ENCODE measurements around the gene PANX1. TPM values are rescaled to one million over a fixed set of nuclear protein-coding genes. Genes with fewer than 3 reads are reported as not detected.
"Not testable (repeated sequence)": the region's sequence is repeated elsewhere in the genome, so short reads cannot be mapped to it uniquely, and the experiment has no call there.

PANX1 gene
- polyA plus RNA-seq, 4 donors, result 2.4 to 21.8 (median 4.5) TPM

DNA sequence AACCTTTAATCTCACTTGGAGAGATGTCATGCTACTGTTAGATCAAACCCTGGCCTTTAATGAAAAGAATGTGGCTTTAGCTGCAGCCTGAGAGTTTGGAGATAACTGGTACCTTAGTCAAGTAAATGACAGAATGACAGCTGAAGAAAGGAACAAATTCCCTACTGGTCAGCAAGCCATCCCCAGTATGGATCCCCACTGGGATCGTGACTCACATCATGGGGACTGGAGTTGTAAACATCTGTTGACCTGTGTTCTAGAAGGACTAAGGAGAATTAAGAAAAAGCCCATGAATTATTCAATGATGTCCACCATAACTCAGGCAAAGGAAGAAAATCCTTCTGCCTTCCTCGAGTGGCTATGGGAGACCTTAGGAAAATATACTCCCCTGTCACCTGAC is 8.1 kb upstream of the PANX1 start:
- WGBS, 3 donors, result 81 to 83% (median 82%) methylated on average over 2 of the region's 2 CpGs
- H3K27me3 ChIP-seq (ENCODE audit: control insufficient read depth in 3 of 3, insufficient read depth in 3 of 3, low read length in 3 of 3); H3K36me3 ChIP-seq (ENCODE audit: control insufficient read depth in 3 of 3, insufficient read depth in 2 of 3, low read depth in 1 of 3, low read length in 3 of 3); DNase-seq; FAIRE-seq; H3K4me3 ChIP-seq (ENCODE audit: low read depth in 1 of 3, low read length in 3 of 3); H3K4me1 ChIP-seq (ENCODE audit: control insufficient read depth in 3 of 3, insufficient read depth in 2 of 3, low read depth in 1 of 3, low read length in 2 of 3); H3K27ac ChIP-seq (ENCODE audit: low read depth in 1 of 3, low read length in 2 of 3): not testable (repeated sequence)
- H3K9me3 ChIP-seq (ENCODE audit: control insufficient read depth in 2 of 2, insufficient read depth in 1 of 2, low read depth in 1 of 2, low read length in 1 of 2), result peaks cover 0 to 11% of the 10 kb centered on the region in 2 donors

- 93 to 99% (median 94%) methylated on average over 6 of the region's 6 CpGs for WGBS, 3 donors
- DNase-seq (no peak), FAIRE-seq (no peak)
- Histone ChIP-seq H3K4me3 (ENCODE audit: low read depth in 1 of 3, low read length in 3 of 3) (no peak overlapping the region), H3K36me3 (ENCODE audit: control insufficient read depth in 3 of 3, insufficient read depth in 2 of 3, low read depth in 1 of 3, low read length in 3 of 3) (peaks cover 0 to 2% (median 0%) of the 10 kb centered on the region in 3 donors), H3K27me3 (ENCODE audit: control insufficient read depth in 3 of 3, insufficient read depth in 3 of 3, low read length in 3 of 3) (no peaks in the 10 kb centered on the region), H3K4me1 (ENCODE audit: control insufficient read depth in 3 of 3, insufficient read depth in 2 of 3, low read depth in 1 of 3, low read length in 2 of 3) (no peaks in the 10 kb centered on the region), H3K9me3 (ENCODE audit: control insufficient read depth in 2 of 2, insufficient read depth in 1 of 2, low read depth in 1 of 2, low read length in 1 of 2) (peaks cover 0 to 11% of the 10 kb centered on the region in 2 donors), H3K27ac (ENCODE audit: low read depth in 1 of 3, low read length in 2 of 3) (no peak overlapping the region)
These were observed 7.7 kb upstream of the PANX1 start for GRCh38 chr11:94120946-94121345.

DNA sequence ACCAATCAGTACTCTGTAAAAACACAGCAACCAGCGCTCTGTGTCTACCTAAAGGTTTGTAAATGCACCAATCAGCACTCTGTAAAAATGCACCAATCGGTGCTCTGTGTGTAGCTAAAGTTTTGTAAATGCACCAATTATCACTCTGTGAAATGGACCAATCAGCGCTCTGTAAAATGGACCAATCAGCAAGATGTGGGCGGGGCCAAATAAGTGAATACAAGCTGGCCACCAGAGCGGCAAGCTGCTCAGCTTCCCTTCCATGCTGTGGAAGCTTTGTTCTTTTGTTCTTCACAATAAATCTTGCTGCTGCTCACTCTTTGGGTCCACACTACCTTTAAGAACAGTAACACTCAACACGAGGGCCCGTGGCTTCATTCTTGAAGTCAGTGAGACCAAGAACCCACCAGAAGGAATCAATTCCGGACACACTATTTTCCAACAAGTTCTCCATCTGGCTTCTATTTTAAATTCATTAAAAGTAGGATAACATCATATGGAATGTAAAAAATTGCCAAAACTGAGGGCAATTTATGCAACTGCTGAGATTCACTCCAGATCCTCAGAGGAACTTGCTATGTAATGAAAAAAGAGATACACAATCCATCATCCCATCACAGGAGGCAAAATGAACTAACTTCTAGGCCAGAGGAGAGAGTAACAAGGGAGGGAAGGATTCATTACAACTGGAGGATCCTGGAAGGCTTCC is 3.1 kb upstream of the PANX1 start:
- DNase-seq (no peak), FAIRE-seq (no peak)
- H3K4me3 ChIP-seq (ENCODE audit: low read depth in 1 of 3, low read length in 3 of 3), result no peak overlapping the region
- peaks cover 0 to 13% (median 3%) of the 10 kb centered on the region in 3 donors for H3K4me1 ChIP-seq (ENCODE audit: control insufficient read depth in 3 of 3, insufficient read depth in 2 of 3, low read depth in 1 of 3, low read length in 2 of 3)
- H3K9me3 ChIP-seq (ENCODE audit: control insufficient read depth in 2 of 2, insufficient read depth in 1 of 2, low read depth in 1 of 2, low read length in 1 of 2), result peaks cover 0 to 5% of the 10 kb centered on the region in 2 donors
- H3K36me3 ChIP-seq (ENCODE audit: control insufficient read depth in 3 of 3, insufficient read depth in 2 of 3, low read depth in 1 of 3, low read length in 3 of 3), result no peaks in the 10 kb centered on the region
- no peaks in the 10 kb centered on the region for H3K27me3 ChIP-seq (ENCODE audit: control insufficient read depth in 3 of 3, insufficient read depth in 3 of 3, low read length in 3 of 3)
- WGBS, 3 donors, result 90 to 92% (median 91%) methylated on average over 8 of the region's 8 CpGs
- no peak overlapping the region for H3K27ac ChIP-seq (ENCODE audit: low read depth in 1 of 3, low read length in 2 of 3)

- Histone ChIP-seq H3K4me3 (ENCODE audit: low read depth in 1 of 3, low read length in 3 of 3) (peak overlapping the region in 1 of 3 donors; percentile 93), H3K27ac (ENCODE audit: low read depth in 1 of 3, low read length in 2 of 3) (peak overlapping the region in 1 of 3 donors; percentile 99), H3K36me3 (ENCODE audit: control insufficient read depth in 3 of 3, insufficient read depth in 2 of 3, low read depth in 1 of 3, low read length in 3 of 3) (no peaks in the 10 kb centered on the region), H3K27me3 (ENCODE audit: control insufficient read depth in 3 of 3, insufficient read depth in 3 of 3, low read length in 3 of 3) (no peaks in the 10 kb centered on the region), H3K4me1 (ENCODE audit: control insufficient read depth in 3 of 3, insufficient read depth in 2 of 3, low read depth in 1 of 3, low read length in 2 of 3) (peaks cover 0 to 27% (median 5%) of the 10 kb centered on the region in 3 donors), H3K9me3 (ENCODE audit: control insufficient read depth in 2 of 2, insufficient read depth in 1 of 2, low read depth in 1 of 2, low read length in 1 of 2) (peaks cover 0 to 5% of the 10 kb centered on the region in 2 donors)
- FAIRE-seq (no peak), DNase-seq (peak in 1 of 2 donors; percentile 15)
These were observed 1.0 kb upstream of the PANX1 start for GRCh38 chr11:94127638-94128037.

GRCh38 chr11:94128291-94128745 is 323 bp upstream of the PANX1 start:
- FAIRE-seq (no peak), DNase-seq (no peak)
- peak overlapping the region; percentile 86 to 99 (median 91) for H3K27ac ChIP-seq (ENCODE audit: low read depth in 1 of 3, low read length in 2 of 3)
- peaks cover 0 to 27% (median 5%) of the 10 kb centered on the region in 3 donors for H3K4me1 ChIP-seq (ENCODE audit: control insufficient read depth in 3 of 3, insufficient read depth in 2 of 3, low read depth in 1 of 3, low read length in 2 of 3)
- peak overlapping the region; percentile 34 to 93 (median 78) for H3K4me3 ChIP-seq (ENCODE audit: low read depth in 1 of 3, low read length in 3 of 3)
- H3K36me3 ChIP-seq (ENCODE audit: control insufficient read depth in 3 of 3, insufficient read depth in 2 of 3, low read depth in 1 of 3, low read length in 3 of 3), result no peaks in the 10 kb centered on the region
- H3K27me3 ChIP-seq (ENCODE audit: control insufficient read depth in 3 of 3, insufficient read depth in 3 of 3, low read length in 3 of 3), result no peaks in the 10 kb centered on the region
- 0 to 1% (median 0%) methylated on average over 23 of the region's 23 CpGs for WGBS, 3 donors
- peaks cover 0 to 5% of the 10 kb centered on the region in 2 donors for H3K9me3 ChIP-seq (ENCODE audit: control insufficient read depth in 2 of 2, insufficient read depth in 1 of 2, low read depth in 1 of 2, low read length in 1 of 2)

GRCh38 chr11:94129512-94130297 is 1.1 kb downstream of the PANX1 start:
- Histone ChIP-seq H3K36me3 (ENCODE audit: control insufficient read depth in 3 of 3, insufficient read depth in 2 of 3, low read depth in 1 of 3, low read length in 3 of 3) (no peaks in the 10 kb centered on the region), H3K27ac (ENCODE audit: low read depth in 1 of 3, low read length in 2 of 3) (peak overlapping the region; percentile 86 to 99 (median 91)), H3K4me3 (ENCODE audit: low read depth in 1 of 3, low read length in 3 of 3) (peak overlapping the region; percentile 34 to 93 (median 78)), H3K4me1 (ENCODE audit: control insufficient read depth in 3 of 3, insufficient read depth in 2 of 3, low read depth in 1 of 3, low read length in 2 of 3) (peaks cover 0 to 27% (median 5%) of the 10 kb centered on the region in 3 donors), H3K27me3 (ENCODE audit: control insufficient read depth in 3 of 3, insufficient read depth in 3 of 3, low read length in 3 of 3) (no peaks in the 10 kb centered on the region), H3K9me3 (ENCODE audit: control insufficient read depth in 2 of 2, insufficient read depth in 1 of 2, low read depth in 1 of 2, low read length in 1 of 2) (peaks cover 0 to 5% of the 10 kb centered on the region in 2 donors)
- 9 to 13% (median 10%) methylated on average over 20 of the region's 20 CpGs for WGBS, 3 donors
- DNase-seq, result peak in 1 of 2 donors; percentile 88
- FAIRE-seq, result no peak

- Histone ChIP-seq H3K4me1 (ENCODE audit: control insufficient read depth in 3 of 3, insufficient read depth in 2 of 3, low read depth in 1 of 3, low read length in 2 of 3) (peaks cover 5 to 27% (median 8%) of the 10 kb centered on the region in 3 donors), H3K9me3 (ENCODE audit: control insufficient read depth in 2 of 2, insufficient read depth in 1 of 2, low read depth in 1 of 2, low read length in 1 of 2) (no peaks in the 10 kb centered on the region), H3K27ac (ENCODE audit: low read depth in 1 of 3, low read length in 2 of 3) (peak overlapping the region in 1 of 3 donors; percentile 91), H3K36me3 (ENCODE audit: control insufficient read depth in 3 of 3, insufficient read depth in 2 of 3, low read depth in 1 of 3, low read length in 3 of 3) (no peaks in the 10 kb centered on the region), H3K4me3 (ENCODE audit: low read depth in 1 of 3, low read length in 3 of 3) (no peak overlapping the region), H3K27me3 (ENCODE audit: control insufficient read depth in 3 of 3, insufficient read depth in 3 of 3, low read length in 3 of 3) (no peaks in the 10 kb centered on the region)
- FAIRE-seq (no peak), DNase-seq (peak in 1 of 2 donors; percentile 26)
- WGBS, 3 donors, result 65 to 80% (median 74%) methylated on average over 7 of the region's 7 CpGs
These were observed 1.8 kb downstream of the PANX1 start for GRCh38 chr11:94130298-94131046.
